Measurements from ENCODE around the gene ZBTB18. TPM values are rescaled to one million over a fixed set of nuclear protein-coding genes. Genes with fewer than 3 reads are reported as not detected.

The ZBTB18 gene
- total RNA-seq, 1 donor from 2014 or later, result 29.9 TPM

DNA sequence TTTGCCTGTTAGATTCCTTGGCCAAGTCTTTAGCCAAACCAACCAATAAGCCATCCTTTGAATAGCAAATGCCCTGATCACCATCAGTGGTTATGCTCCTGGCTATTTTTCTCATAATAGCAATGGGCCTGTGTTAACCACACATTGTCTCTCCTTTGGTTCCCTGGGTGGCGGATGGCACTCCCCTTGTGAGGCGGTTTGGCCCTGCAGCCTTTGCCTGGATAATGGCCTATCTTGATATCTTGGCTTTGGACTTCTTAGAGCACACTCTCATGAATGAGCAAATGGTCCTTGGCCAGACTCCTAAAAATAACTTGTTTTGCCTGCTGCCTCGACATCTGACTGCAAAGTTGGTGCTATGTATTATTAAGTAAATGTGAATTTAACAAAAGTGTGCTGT, 22.4 kb upstream of the ZBTB18 start:
- TF ChIP-seq, protein P1, sequence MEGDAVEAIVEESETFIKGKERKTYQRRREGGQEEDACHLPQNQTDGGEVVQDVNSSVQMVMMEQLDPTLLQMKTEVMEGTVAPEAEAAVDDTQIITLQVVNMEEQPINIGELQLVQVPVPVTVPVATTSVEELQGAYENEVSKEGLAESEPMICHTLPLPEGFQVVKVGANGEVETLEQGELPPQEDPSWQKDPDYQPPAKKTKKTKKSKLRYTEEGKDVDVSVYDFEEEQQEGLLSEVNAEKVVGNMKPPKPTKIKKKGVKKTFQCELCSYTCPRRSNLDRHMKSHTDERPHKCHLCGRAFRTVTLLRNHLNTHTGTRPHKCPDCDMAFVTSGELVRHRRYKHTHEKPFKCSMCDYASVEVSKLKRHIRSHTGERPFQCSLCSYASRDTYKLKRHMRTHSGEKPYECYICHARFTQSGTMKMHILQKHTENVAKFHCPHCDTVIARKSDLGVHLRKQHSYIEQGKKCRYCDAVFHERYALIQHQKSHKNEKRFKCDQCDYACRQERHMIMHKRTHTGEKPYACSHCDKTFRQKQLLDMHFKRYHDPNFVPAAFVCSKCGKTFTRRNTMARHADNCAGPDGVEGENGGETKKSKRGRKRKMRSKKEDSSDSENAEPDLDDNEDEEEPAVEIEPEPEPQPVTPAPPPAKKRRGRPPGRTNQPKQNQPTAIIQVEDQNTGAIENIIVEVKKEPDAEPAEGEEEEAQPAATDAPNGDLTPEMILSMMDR (IDR thresholded peaks at IDR 0.05; ENCODE audit: borderline replicate concordance), result no peak

DNA sequence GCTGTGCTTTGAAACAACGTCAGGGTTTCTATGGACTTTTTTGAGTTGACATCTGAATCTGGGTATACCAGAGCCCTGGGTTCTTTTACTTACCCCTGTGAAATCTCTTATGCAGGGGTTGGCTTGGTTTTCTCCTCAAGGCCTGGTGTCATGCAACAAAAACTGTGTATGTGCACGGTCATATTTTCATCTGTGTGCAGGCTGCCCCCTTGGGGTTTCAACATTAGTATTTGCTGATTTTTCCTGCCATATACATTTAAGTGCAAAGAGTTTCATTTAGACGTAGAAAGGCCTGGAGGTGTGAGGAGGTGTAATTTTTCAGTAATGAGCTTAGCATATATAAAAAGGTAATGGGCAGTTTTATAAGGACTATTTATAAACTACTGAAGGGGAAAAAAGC, 22.0 kb upstream of the ZBTB18 start:
- no peak for DNase-seq
- Histone ChIP-seq H3K4me3 (no peak overlapping the region), H3K9me3 (replicated peaks) (no peaks in the 10 kb centered on the region), H3K4me1 (peaks cover 7% of the 10 kb centered on the region), H3K27ac (replicated peaks) (no peak overlapping the region), H3K27me3 (ENCODE audit: low read depth) (no peaks in the 10 kb centered on the region), H3K36me3 (no peaks in the 10 kb centered on the region)
- intact Hi-C loops (cut with micrococcal nuclease), result no loop called here
- TF ChIP-seq, protein P1 (IDR thresholded peaks at IDR 0.05; ENCODE audit: borderline replicate concordance), result no peak

More for the DNA sequence above, 22.4 kb upstream of the ZBTB18 start:
- no peak overlapping the region for H3K4me3 ChIP-seq
- H3K4me1 ChIP-seq, result peaks cover 7% of the 10 kb centered on the region
- H3K9me3 ChIP-seq (replicated peaks), result no peaks in the 10 kb centered on the region
- no peaks in the 10 kb centered on the region for H3K36me3 ChIP-seq
- intact Hi-C loops (cut with micrococcal nuclease), result no loop called here
- no peak for DNase-seq
- no peak overlapping the region for H3K27ac ChIP-seq (replicated peaks)
- no peaks in the 10 kb centered on the region for H3K27me3 ChIP-seq (ENCODE audit: low read depth)

DNA sequence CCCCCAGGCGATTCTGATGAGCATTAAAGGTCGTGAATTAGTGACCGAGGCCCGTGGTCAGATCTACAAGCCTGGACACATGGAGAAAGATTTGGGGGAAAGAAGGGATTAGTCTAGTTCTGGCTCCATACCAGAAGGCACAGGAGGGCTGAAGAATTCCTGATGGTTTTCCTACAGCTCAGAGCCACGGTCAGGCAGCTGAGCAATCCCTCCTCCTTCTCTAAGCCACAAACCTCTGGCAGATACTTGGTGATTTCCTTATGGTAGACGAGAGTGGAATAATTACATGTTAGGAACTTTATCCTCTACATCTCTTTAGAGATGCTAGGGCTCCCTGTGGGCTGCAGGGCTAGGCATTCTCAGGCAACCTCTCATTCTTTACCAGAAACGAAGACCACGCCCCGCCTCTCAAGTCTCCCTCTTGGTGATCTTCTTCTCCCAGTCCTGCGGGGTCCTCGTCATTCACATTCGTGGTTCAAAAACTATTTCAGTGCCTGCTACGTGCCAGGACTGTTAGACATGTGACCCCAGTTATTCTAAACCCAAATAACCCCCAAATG, 20.5 kb upstream of the ZBTB18 start:
- intact Hi-C loops (cut with micrococcal nuclease), result no loop called here
- H3K9me3 ChIP-seq (replicated peaks), result no peaks in the 10 kb centered on the region
- no peaks in the 10 kb centered on the region for H3K36me3 ChIP-seq
- H3K27me3 ChIP-seq (ENCODE audit: low read depth), result no peaks in the 10 kb centered on the region
- H3K4me1 ChIP-seq, result peaks cover 7% of the 10 kb centered on the region
- no peak for DNase-seq
- no peak overlapping the region for H3K27ac ChIP-seq (replicated peaks)
- no peak overlapping the region for H3K4me3 ChIP-seq
- TF ChIP-seq, protein P1 (IDR thresholded peaks at IDR 0.05; ENCODE audit: borderline replicate concordance), result no peak

GRCh38 chr1:244035358-244035757, 15.7 kb upstream of the ZBTB18 start:
- Histone ChIP-seq H3K4me1 (no peaks in the 10 kb centered on the region), H3K4me3 (no peak overlapping the region), H3K9me3 (replicated peaks) (no peaks in the 10 kb centered on the region), H3K36me3 (no peaks in the 10 kb centered on the region), H3K27me3 (ENCODE audit: low read depth) (no peaks in the 10 kb centered on the region), H3K27ac (replicated peaks) (no peak overlapping the region)
- TF ChIP-seq, protein P1 (IDR thresholded peaks at IDR 0.05; ENCODE audit: borderline replicate concordance), result no peak
- intact Hi-C loops (cut with micrococcal nuclease), result no loop called here
- no peak for DNase-seq

DNA sequence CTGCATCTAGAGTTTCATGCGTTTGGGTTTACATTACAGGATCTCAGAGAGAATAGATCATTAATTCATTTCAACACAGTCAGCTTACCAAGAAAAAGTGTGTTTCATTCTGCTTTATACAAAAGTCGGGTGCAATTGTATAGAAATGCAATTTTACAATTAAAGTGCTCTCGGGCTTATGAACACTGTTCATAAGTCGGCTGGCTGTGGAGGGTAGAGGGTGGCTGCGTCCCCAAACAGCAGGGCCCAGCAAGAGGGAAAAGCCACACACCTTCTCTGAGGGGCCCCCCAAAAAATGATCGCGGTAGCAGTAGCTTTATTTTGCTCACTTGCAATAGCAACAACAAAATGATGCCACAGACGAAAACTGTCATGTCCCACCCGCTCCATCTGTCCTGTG, 13.8 kb upstream of the ZBTB18 start:
- TF ChIP-seq, protein P1 (IDR thresholded peaks at IDR 0.05; ENCODE audit: borderline replicate concordance), result no peak
- Histone ChIP-seq H3K4me1 (no peaks in the 10 kb centered on the region), H3K36me3 (no peaks in the 10 kb centered on the region), H3K27ac (replicated peaks) (no peak overlapping the region), H3K27me3 (ENCODE audit: low read depth) (no peaks in the 10 kb centered on the region), H3K9me3 (replicated peaks) (no peaks in the 10 kb centered on the region), H3K4me3 (no peak overlapping the region)
- DNase-seq, result no peak
- intact Hi-C loops (cut with micrococcal nuclease), result no loop called here

Measured in left ventricle myocardium inferior (tissue), 1 donor.